A673 (cell line): ENCODE data around the gene B4GALT4.

Source experiments
- CTCF ChIP-seq: fragments of 300-800, 200-600 bp; sonication (generic); conservative IDR thresholded peaks from 2 replicates; pipeline ENCODE4 v1.5.1; 2017; ENCODE audit warnings: low read depth, mild to moderate bottlenecking, antibody characterized with exemption, low read length, moderate library complexity, mixed read lengths
- EZH2 ChIP-seq: fragments of 200-600 bp; sonication (generic); IDR thresholded peaks from 2 replicates; pipeline ENCODE4 v1.6.1; 2017; ENCODE audit warnings: borderline replicate concordance, low read depth, mild to moderate bottlenecking, mixed read lengths, antibody characterized with exemption, low read length; ENCODE audit not compliant: poor library complexity, severe bottlenecking

- TF ChIP-seq CTCF = no peak
- TF ChIP-seq EZH2 = no peak
Measured at GRCh38 chr3:119276680-119277079, 36.0 kb upstream of the B4GALT4 start.
